ENCODE data around the gene CREB3L1. TPM values are rescaled to one million over a fixed set of nuclear protein-coding genes. Genes with fewer than 3 reads are reported as not detected.

The CREB3L1 gene
- total and polyA plus RNA-seq, 2 experiments from 2014 or later, result 8.5 to 10.4 TPM

- Histone ChIP-seq H3K27ac (ENCODE audit: low read depth) (no peak overlapping the region), H3K79me2 (replicated peaks; ENCODE audit: insufficient read depth) (no peaks in the 10 kb centered on the region), H3K4me1 (ENCODE audit: insufficient read depth) (no peaks in the 10 kb centered on the region; the same call in 1 of the 2 replicates), H3K4me2 (no peak overlapping the region), H3K36me3 (ENCODE audit: insufficient read depth) (no peaks in the 10 kb centered on the region), H2AFZ (no peak overlapping the region), H3K27me3 (ENCODE audit: insufficient read depth) (no peaks in the 10 kb centered on the region), H3K4me3 (no peak overlapping the region), H3K9me2 (ENCODE audit: insufficient read depth) (no peaks in the 10 kb centered on the region), H4K20me1 (replicated peaks; ENCODE audit: insufficient read depth) (no peaks in the 10 kb centered on the region), H3F3A (replicated peaks; ENCODE audit: low read depth) (no peaks in the 10 kb centered on the region)
- Mint-ChIP-seq H3K27ac (no peak overlapping the region), H3K4me1 (peaks cover 11% of the 10 kb centered on the region), H3K27me3 (ENCODE audit: insufficient read depth, low read depth, poor library complexity) (peaks cover 11% of the 10 kb centered on the region), H3K4me3 (no peak overlapping the region), H3K9me3 (no peaks in the 10 kb centered on the region), H3K36me3 (ENCODE audit: low read depth) (no peaks in the 10 kb centered on the region)
- ATAC-seq (no peak), DNase-seq (ENCODE audit: low spot score) (no peak)
- TF ChIP-seq ZNF331 (CRISPR knock-in tag; IDR thresholded peaks at IDR 0.05; ENCODE audit: low read depth) (no peak), NANOG (IDR thresholded peaks at IDR 0.05; ENCODE audit: borderline replicate concordance) (no peak), CREB1 (CRISPR knock-in tag; IDR thresholded peaks at IDR 0.05; ENCODE audit: low read depth) (no peak), JUNB (IDR thresholded peaks at IDR 0.05; ENCODE audit: unreplicated experiment) (no peak)
- TF ChIP-seq, protein P1, sequence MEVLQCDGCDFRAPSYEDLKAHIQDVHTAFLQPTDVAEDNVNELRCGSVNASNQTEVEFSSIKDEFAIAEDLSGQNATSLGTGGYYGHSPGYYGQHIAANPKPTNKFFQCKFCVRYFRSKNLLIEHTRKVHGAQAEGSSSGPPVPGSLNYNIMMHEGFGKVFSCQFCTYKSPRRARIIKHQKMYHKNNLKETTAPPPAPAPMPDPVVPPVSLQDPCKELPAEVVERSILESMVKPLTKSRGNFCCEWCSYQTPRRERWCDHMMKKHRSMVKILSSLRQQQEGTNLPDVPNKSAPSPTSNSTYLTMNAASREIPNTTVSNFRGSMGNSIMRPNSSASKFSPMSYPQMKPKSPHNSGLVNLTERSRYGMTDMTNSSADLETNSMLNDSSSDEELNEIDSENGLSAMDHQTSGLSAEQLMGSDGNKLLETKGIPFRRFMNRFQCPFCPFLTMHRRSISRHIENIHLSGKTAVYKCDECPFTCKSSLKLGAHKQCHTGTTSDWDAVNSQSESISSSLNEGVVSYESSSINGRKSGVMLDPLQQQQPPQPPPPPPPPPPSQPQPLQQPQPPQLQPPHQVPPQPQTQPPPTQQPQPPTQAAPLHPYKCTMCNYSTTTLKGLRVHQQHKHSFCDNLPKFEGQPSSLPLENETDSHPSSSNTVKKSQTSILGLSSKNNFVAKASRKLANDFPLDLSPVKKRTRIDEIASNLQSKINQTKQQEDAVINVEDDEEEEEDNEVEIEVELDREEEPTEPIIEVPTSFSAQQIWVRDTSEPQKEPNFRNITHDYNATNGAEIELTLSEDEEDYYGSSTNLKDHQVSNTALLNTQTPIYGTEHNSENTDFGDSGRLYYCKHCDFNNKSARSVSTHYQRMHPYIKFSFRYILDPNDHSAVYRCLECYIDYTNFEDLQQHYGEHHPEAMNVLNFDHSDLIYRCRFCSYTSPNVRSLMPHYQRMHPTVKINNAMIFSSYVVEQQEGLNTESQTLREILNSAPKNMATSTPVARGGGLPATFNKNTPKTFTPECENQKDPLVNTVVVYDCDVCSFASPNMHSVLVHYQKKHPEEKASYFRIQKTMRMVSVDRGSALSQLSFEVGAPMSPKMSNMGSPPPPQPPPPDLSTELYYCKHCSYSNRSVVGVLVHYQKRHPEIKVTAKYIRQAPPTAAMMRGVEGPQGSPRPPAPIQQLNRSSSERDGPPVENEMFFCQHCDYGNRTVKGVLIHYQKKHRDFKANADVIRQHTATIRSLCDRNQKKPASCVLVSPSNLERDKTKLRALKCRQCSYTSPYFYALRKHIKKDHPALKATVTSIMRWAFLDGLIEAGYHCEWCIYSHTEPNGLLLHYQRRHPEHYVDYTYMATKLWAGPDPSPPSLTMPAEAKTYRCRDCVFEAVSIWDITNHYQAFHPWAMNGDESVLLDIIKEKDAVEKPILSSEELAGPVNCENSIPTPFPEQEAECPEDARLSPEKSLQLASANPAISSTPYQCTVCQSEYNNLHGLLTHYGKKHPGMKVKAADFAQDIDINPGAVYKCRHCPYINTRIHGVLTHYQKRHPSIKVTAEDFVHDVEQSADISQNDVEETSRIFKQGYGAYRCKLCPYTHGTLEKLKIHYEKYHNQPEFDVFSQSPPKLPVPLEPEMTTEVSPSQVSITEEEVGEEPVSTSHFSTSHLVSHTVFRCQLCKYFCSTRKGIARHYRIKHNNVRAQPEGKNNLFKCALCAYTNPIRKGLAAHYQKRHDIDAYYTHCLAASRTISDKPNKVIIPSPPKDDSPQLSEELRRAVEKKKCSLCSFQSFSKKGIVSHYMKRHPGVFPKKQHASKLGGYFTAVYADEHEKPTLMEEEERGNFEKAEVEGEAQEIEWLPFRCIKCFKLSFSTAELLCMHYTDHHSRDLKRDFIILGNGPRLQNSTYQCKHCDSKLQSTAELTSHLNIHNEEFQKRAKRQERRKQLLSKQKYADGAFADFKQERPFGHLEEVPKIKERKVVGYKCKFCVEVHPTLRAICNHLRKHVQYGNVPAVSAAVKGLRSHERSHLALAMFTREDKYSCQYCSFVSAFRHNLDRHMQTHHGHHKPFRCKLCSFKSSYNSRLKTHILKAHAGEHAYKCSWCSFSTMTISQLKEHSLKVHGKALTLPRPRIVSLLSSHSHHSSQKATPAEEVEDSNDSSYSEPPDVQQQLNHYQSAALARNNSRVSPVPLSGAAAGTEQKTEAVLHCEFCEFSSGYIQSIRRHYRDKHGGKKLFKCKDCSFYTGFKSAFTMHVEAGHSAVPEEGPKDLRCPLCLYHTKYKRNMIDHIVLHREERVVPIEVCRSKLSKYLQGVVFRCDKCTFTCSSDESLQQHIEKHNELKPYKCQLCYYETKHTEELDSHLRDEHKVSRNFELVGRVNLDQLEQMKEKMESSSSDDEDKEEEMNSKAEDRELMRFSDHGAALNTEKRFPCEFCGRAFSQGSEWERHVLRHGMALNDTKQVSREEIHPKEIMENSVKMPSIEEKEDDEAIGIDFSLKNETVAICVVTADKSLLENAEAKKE (CRISPR knock-in tag; IDR thresholded peaks at IDR 0.05), result no peak
- TF ChIP-seq, protein P2, sequence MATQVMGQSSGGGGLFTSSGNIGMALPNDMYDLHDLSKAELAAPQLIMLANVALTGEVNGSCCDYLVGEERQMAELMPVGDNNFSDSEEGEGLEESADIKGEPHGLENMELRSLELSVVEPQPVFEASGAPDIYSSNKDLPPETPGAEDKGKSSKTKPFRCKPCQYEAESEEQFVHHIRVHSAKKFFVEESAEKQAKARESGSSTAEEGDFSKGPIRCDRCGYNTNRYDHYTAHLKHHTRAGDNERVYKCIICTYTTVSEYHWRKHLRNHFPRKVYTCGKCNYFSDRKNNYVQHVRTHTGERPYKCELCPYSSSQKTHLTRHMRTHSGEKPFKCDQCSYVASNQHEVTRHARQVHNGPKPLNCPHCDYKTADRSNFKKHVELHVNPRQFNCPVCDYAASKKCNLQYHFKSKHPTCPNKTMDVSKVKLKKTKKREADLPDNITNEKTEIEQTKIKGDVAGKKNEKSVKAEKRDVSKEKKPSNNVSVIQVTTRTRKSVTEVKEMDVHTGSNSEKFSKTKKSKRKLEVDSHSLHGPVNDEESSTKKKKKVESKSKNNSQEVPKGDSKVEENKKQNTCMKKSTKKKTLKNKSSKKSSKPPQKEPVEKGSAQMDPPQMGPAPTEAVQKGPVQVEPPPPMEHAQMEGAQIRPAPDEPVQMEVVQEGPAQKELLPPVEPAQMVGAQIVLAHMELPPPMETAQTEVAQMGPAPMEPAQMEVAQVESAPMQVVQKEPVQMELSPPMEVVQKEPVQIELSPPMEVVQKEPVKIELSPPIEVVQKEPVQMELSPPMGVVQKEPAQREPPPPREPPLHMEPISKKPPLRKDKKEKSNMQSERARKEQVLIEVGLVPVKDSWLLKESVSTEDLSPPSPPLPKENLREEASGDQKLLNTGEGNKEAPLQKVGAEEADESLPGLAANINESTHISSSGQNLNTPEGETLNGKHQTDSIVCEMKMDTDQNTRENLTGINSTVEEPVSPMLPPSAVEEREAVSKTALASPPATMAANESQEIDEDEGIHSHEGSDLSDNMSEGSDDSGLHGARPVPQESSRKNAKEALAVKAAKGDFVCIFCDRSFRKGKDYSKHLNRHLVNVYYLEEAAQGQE (IDR thresholded peaks at IDR 0.05; ENCODE audit: unreplicated experiment), result no peak
- TF ChIP-seq, protein P3, sequence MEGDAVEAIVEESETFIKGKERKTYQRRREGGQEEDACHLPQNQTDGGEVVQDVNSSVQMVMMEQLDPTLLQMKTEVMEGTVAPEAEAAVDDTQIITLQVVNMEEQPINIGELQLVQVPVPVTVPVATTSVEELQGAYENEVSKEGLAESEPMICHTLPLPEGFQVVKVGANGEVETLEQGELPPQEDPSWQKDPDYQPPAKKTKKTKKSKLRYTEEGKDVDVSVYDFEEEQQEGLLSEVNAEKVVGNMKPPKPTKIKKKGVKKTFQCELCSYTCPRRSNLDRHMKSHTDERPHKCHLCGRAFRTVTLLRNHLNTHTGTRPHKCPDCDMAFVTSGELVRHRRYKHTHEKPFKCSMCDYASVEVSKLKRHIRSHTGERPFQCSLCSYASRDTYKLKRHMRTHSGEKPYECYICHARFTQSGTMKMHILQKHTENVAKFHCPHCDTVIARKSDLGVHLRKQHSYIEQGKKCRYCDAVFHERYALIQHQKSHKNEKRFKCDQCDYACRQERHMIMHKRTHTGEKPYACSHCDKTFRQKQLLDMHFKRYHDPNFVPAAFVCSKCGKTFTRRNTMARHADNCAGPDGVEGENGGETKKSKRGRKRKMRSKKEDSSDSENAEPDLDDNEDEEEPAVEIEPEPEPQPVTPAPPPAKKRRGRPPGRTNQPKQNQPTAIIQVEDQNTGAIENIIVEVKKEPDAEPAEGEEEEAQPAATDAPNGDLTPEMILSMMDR (conservative IDR thresholded peaks at IDR 0.05; ENCODE audit: low read depth in 2 of 2), result no peak
Measured at GRCh38 chr11:46263120-46263519, 14.3 kb upstream of the CREB3L1 start.

All from GM23338 (cell line).